Measurements from ENCODE around the gene ANKK1. TPM values are rescaled to one million over a fixed set of nuclear protein-coding genes. Genes with fewer than 3 reads are reported as not detected.
A peak's percentile ranks its signal among the peaks of the same experiment; 100 is the strongest.

The ANKK1 gene
- total and polyA plus RNA-seq, 2 donors (not counting 1 experiment from before 2014, with no cell fraction given) = not detected

DNA sequence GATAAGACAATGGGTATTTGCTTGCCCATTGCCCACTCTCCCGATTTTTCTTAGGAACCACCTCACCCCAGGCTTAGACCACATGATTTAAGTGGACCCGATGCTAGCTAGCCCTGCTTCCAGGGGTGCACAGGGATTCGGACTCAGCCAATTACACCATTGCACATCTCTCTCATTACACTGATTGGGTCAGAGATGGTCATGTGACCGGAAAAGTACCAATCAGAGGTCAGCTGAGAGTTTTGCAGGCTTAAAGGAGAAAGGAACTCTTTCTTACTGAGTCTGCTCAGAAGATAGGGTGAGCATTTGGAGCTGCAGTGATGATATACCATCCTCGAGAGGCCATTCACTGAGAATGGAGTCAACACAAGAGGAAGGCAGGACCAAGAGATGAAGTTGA is 12.2 kb upstream of the ANKK1 start:
- Histone ChIP-seq H3K27ac (ENCODE audit: insufficient read depth, low read length) (no peak overlapping the region), H3K4me2 (ENCODE audit: extremely low read depth, insufficient read depth, low read length) (no peak overlapping the region), H3K27me3 (ENCODE audit: control insufficient read depth, insufficient read depth, low read length) (peaks cover 3% of the 10 kb centered on the region), H3K9me3 (ENCODE audit: control insufficient read depth, insufficient read depth, low read depth, low read length) (no peaks in the 10 kb centered on the region), H2AFZ (ENCODE audit: low read length) (no peak overlapping the region), H4K20me1 (ENCODE audit: control insufficient read depth, extremely low read depth, insufficient read depth, low read length) (no peaks in the 10 kb centered on the region), H3K9ac (ENCODE audit: insufficient read depth, low read length) (no peak overlapping the region), H3K36me3 (ENCODE audit: control insufficient read depth, insufficient read depth, low read length) (no peaks in the 10 kb centered on the region), H3K4me3 (replicated peaks in 1 of 4; ENCODE audit: control extremely low read depth in 1 of 4, insufficient read depth in 1 of 4, low read depth in 3 of 4, low read length in 4 of 4) (no peak overlapping the region), H3K4me1 (ENCODE audit: control insufficient read depth, extremely low read depth, insufficient read depth, low read length) (no peaks in the 10 kb centered on the region), H3K79me2 (ENCODE audit: control insufficient read depth, insufficient read depth, low read length) (no peaks in the 10 kb centered on the region)
- TF ChIP-seq, protein P1, sequence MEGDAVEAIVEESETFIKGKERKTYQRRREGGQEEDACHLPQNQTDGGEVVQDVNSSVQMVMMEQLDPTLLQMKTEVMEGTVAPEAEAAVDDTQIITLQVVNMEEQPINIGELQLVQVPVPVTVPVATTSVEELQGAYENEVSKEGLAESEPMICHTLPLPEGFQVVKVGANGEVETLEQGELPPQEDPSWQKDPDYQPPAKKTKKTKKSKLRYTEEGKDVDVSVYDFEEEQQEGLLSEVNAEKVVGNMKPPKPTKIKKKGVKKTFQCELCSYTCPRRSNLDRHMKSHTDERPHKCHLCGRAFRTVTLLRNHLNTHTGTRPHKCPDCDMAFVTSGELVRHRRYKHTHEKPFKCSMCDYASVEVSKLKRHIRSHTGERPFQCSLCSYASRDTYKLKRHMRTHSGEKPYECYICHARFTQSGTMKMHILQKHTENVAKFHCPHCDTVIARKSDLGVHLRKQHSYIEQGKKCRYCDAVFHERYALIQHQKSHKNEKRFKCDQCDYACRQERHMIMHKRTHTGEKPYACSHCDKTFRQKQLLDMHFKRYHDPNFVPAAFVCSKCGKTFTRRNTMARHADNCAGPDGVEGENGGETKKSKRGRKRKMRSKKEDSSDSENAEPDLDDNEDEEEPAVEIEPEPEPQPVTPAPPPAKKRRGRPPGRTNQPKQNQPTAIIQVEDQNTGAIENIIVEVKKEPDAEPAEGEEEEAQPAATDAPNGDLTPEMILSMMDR (conservative IDR thresholded peaks at IDR 0.05 in 1 of 2, IDR thresholded peaks at IDR 0.05 in 1 of 2; ENCODE audit: low read depth in 1 of 2, low read length in 2 of 2) = no peak
- no peak for TF ChIP-seq EZH2 (IDR thresholded peaks at IDR 0.05; ENCODE audit: low read length, missing control alignments)
- no peak for DNase-seq (ENCODE audit: low read depth in 2 of 2)

DNA sequence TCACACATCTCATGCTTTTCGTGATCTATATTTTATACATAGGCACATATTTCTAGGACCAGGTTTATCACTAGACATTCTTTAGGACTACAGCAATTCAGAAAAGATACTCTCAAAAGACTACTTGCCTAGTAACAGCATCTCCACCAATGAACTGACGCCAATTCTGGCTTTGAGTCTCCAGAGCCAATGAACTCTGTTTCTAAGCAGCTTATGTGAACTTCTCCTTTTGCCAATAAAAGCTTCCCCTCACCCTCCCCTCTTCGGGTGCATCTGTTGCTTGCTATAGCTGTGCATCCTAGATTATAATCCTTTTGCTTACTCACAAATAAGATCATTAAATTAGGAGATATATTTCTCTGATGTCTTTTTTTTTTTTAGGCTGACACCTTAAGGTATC is 11.4 kb upstream of the ANKK1 start:
- Histone ChIP-seq H3K9ac (ENCODE audit: insufficient read depth, low read length) (no peak overlapping the region), H3K27me3 (ENCODE audit: control insufficient read depth, insufficient read depth, low read length) (peaks cover 3% of the 10 kb centered on the region), H2AFZ (ENCODE audit: low read length) (no peak overlapping the region), H3K4me1 (ENCODE audit: control insufficient read depth, extremely low read depth, insufficient read depth, low read length) (no peaks in the 10 kb centered on the region), H3K4me3 (replicated peaks in 1 of 4; ENCODE audit: control extremely low read depth in 1 of 4, insufficient read depth in 1 of 4, low read depth in 3 of 4, low read length in 4 of 4) (no peak overlapping the region), H3K9me3 (ENCODE audit: control insufficient read depth, insufficient read depth, low read depth, low read length) (no peaks in the 10 kb centered on the region), H4K20me1 (ENCODE audit: control insufficient read depth, extremely low read depth, insufficient read depth, low read length) (no peaks in the 10 kb centered on the region), H3K79me2 (ENCODE audit: control insufficient read depth, insufficient read depth, low read length) (no peaks in the 10 kb centered on the region), H3K27ac (ENCODE audit: insufficient read depth, low read length) (no peak overlapping the region), H3K36me3 (ENCODE audit: control insufficient read depth, insufficient read depth, low read length) (no peaks in the 10 kb centered on the region), H3K4me2 (ENCODE audit: extremely low read depth, insufficient read depth, low read length) (no peak overlapping the region)
- DNase-seq (ENCODE audit: low read depth in 2 of 2) = peak; percentile 20 to 21
- no peak for TF ChIP-seq EZH2 (IDR thresholded peaks at IDR 0.05; ENCODE audit: low read length, missing control alignments)
- TF ChIP-seq, protein P1 (conservative IDR thresholded peaks at IDR 0.05 in 1 of 2, IDR thresholded peaks at IDR 0.05 in 1 of 2; ENCODE audit: low read depth in 1 of 2, low read length in 2 of 2) = no peak

DNA sequence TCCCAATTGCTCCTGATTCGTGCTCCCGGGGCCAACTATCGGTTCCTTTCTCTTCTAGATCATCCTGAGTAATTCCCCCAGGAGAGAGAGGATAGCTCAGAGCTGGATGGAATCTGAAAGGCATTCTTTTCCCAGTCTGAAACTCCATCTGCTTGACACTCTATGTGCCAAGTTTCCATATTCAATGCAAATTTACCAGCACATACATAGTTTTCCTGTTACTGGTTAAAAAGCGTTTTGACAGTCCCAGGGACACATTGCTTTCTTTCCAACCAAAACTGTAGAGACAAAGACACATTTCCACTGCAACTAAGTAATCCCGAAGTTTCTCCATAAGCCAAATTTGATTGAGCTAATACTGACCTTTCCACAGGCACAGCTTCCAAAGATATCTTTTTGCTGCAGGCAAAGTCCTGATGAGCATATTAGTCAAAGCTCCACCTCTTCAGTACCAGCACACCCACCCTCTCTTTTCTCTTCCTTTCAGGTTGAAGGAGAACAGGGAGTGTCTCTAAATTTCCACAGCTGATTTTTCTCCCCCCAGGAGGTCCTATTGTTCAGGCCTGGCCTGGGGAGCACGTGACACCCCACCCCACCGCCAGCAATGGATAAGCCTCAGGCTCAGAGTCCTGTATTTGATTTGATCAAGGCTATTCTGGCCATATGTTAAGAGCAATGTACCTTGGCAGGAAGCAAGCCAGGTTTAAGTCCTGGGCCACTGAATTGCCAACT is 9.7 kb upstream of the ANKK1 start:
- no peak overlapping the region for H3K9ac ChIP-seq (ENCODE audit: insufficient read depth, low read length)
- H3K4me1 ChIP-seq (ENCODE audit: control insufficient read depth, extremely low read depth, insufficient read depth, low read length) = no peaks in the 10 kb centered on the region
- H3K79me2 ChIP-seq (ENCODE audit: control insufficient read depth, insufficient read depth, low read length) = no peaks in the 10 kb centered on the region
- no peak overlapping the region for H3K27ac ChIP-seq (ENCODE audit: insufficient read depth, low read length)
- H3K27me3 ChIP-seq (ENCODE audit: control insufficient read depth, insufficient read depth, low read length) = peaks cover 3% of the 10 kb centered on the region
- H3K36me3 ChIP-seq (ENCODE audit: control insufficient read depth, insufficient read depth, low read length) = no peaks in the 10 kb centered on the region
- no peaks in the 10 kb centered on the region for H4K20me1 ChIP-seq (ENCODE audit: control insufficient read depth, extremely low read depth, insufficient read depth, low read length)
- no peak overlapping the region for H3K4me2 ChIP-seq (ENCODE audit: extremely low read depth, insufficient read depth, low read length)
- no peak for TF ChIP-seq EZH2 (IDR thresholded peaks at IDR 0.05; ENCODE audit: low read length, missing control alignments)
- TF ChIP-seq, protein P1 (conservative IDR thresholded peaks at IDR 0.05 in 1 of 2, IDR thresholded peaks at IDR 0.05 in 1 of 2; ENCODE audit: low read depth in 1 of 2, low read length in 2 of 2) = no peak
- peak in 1 of 2 donors; percentile 45 for DNase-seq (ENCODE audit: low read depth in 2 of 2)
- H2AFZ ChIP-seq (ENCODE audit: low read length) = no peak overlapping the region
- no peaks in the 10 kb centered on the region for H3K9me3 ChIP-seq (ENCODE audit: control insufficient read depth, insufficient read depth, low read depth, low read length)
- no peak overlapping the region for H3K4me3 ChIP-seq (replicated peaks in 1 of 4; ENCODE audit: control extremely low read depth in 1 of 4, insufficient read depth in 1 of 4, low read depth in 3 of 4, low read length in 4 of 4)

Measured in fibroblast of lung (primary cell).